HG03575 (cell line): ENCODE data around the gene RANBP3L.

Experiments used
- ATAC-seq: cut with Tn5 transposase; IDR thresholded peaks from one replicate; pipeline ENCODE4 v1.9.1; 2021; ENCODE audit not compliant: unreplicated experiment, insufficient number of reproducible peaks, low FRiP score; ENCODE audit errors: extremely low read depth

RANBP3L gene

GRCh38 chr5:36251218-36251617 is 50.5 kb downstream of the RANBP3L start:
- no peak for ATAC-seq

DNA sequence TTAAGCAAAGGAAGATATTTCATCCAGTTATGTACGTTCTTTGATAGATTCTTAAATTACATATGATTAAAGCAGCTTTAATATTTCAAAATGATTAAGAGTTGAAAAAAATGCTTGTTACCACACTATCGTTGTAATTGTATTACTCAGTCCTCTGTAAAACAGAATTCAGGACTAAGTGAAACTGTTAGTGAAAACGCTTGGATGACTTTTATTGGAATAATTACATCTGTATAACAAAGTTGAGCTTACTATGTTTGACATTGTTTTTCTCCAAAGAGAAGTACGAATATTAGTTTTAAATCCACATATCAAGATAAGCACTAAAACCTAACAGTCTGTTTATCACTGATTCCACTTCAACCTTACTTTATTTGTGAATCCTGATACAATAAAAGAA is 51.3 kb downstream of the RANBP3L start:
- no peak for ATAC-seq

DNA sequence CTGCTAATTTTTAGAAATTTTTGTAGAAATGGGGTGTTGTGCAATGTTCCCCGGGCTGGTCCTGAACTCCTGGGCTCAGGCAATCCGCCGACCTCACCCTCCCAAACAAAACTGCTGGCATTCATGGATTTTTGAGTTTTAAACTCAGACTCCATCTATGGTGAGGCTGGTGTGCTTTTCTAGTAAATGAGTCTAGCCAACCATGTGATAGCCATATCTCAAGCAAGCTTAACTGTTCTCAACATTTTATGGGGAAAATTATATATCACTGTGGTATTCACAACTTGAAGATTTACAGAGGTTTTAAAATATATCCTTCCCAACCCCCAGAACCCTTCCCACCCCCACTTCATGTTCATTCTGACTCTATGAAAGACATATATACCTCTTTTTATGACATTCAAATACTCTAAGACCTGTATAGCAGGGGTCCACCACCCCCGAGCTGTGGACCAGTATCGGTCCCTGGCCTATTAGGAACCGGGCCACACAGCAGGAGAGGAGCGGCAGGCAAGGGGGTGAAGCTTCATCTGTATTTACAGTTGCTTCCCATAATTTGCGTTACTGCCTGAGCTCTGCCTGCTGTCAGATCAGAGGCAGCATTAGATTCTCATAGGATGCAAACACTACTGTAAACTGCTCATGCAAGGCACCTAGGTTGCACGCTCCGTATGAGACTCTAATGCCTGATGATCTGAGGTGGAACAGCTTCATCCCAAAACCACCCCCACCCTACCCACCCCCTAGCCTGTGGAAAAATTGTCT is 55.5 kb downstream of the RANBP3L start:
- no peak for ATAC-seq

DNA sequence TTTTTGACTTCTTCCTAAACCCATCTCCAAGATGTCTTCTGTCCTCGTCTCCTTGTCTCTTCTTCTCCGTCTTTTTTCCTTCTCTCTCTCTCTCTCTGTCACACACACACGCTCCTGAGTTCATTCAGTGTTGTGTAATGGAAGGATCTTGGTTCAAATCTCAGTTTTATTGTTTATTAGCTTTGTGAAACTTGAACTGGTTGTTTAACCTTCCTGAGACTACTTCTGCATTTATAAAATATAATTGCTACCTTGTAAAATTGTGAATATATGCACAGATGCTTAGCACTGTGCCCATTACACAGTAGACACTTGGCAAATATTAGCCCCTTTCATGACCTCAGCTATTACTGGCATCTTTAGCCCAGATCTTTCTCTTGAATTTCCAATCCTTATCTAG is 57.6 kb downstream of the RANBP3L start:
- no peak for ATAC-seq

DNA sequence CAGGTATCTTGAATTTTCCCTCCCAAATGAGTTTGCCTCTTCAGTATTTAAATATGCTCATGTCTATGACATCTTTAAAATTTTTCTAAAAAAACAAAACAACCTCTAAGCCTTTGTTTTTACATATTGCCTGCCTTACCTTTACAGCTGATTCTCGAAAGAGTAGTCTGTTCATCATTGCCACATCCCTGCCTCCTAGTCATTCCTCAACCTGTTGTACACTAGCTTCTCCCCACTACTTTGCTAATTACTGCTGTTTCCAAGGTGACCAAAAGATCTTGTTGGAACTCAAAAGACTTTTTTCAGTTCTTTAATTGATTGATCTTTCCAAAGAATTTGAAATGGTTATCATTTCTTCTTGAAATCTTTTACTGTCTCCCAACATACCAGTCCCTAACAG is 58.0 kb downstream of the RANBP3L start:
- ATAC-seq = no peak

DNA sequence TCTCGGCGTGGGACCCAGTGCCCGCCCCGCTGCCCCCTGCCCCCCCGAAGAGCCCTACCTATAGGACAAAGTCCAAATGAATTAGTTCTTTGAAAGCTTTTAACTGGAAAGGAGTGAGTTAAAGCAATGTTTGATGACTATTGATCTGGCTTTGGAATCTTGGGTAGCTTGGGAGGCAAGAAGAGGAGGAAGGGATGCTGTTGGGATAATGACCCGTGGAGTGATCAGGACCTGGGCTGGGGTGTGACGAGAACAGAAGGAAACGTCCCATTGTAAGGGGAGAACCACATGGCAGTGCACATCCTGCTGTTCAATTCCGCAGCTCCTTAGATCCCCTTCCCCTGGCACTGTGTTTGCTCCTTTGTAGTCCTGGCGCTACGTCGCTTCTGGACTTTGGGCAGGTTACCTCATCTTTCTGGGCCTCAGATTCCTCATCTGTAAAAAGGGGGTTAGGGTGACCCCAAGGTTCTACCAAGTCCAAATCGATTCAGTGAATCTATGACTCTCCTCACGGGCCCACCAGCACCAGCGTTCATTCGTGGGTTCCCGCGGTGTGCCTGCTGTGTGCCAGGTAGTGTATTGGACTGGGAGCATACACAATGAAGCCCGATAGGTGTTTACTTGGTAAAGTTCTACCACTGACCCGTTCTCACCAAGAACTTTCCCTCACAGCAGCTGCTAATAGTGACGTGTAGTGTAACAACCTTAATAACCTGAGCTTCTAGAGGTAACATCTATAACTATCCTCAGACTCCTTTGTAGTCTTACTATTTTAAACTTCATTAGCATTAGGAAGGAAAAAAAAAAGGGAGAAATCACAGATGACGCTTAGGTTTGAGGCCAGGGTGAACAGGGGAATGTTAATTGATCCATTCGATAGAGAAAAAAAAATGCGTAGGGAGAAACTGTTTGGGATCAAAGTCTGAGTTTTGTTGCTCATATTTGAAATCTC is 58.9 kb downstream of the RANBP3L start:
- no peak for ATAC-seq

DNA sequence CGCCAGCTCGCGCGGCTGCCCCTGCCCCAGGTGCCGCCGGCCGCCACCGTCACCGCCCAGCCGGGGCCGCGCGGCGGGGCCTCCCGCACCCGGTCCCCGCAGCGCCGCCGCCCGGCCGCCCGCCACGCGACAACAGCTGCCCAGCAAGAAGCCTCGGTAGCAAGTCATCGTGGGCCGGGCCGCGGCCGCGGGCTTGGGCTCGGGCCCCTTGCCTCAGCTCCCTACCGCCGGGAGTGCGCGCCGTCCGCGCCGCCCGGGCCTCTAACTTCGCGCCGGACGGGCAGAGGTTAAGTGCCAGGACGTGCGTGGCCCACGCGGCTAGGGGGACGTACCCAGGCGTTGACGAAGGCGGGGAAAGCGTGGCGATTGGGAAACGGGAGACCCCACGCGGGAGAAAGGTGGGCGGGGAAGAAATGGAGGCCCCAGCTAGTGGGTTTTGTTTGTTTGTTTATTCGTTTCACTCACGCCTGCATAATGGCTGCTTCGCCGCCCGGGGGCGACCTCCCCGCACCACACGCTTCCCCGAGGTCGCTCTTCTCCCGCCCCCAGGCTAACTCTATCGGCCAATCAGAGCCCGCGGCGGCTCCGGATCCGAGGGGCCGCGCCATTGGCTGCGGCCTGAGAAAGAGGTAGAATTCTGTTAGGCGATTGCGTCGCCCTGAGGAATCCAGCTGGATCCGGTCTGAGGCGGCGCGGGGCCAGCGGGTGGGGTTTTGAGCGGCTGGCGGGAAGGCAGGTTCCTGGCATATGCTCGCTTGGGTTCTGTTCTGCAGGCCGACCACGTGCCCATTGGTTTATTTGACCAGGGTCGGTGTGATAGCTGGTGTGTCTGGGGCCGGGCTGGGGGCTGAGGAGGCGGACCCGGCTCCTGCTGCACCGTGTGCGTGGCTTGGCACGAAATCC is 59.8 kb downstream of the RANBP3L start, which contains the start of gene NADK2:
Gene NADK2 (minus strand): TSS at position 295 of the 903 bp plus-strand sequence. CDS start 127 bp downstream, at position 168.
- peak; percentile 74 for ATAC-seq

DNA sequence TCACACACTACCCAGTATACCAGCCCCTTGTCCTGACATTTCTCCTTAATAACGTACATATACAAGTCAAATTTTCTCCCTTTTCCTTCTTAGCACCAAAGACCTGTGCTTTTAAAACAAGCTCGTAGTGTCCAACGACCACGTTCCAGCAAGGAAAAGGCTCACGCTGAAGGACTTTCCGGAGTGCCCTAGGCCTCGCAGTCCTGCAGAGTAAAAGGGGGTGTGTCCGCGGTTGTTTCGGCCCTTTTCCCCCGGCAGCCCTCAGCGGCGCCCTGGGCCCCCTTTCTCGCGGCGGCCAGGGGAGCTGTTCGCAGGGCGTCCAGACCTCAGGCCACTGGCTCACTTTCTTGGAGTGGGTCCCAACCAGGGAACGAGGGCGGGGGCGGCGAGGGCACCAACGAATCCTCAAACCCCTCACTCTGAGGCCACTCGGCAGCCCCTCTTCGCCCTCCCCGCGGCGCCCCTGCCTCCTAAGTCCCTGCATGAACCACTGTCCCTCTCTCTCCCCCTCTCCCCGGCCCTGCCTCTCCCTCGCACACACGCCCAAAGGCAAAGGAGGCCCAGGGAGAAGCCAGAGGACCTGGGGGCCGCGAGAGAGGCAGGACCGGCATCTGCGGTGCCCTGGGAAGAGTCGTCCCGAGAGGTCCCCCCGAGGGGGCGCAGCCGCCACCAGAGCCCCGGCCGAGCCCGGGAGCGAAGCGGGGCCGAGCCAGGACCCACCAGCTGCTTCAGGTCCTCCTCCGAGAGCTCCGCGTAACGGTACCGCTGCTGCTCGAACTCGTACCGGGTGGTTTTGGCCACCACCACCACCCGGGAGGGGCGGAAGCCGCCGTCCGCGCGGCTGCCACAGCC is 60.7 kb downstream of the RANBP3L start:
- peak; percentile 10 for ATAC-seq

DNA sequence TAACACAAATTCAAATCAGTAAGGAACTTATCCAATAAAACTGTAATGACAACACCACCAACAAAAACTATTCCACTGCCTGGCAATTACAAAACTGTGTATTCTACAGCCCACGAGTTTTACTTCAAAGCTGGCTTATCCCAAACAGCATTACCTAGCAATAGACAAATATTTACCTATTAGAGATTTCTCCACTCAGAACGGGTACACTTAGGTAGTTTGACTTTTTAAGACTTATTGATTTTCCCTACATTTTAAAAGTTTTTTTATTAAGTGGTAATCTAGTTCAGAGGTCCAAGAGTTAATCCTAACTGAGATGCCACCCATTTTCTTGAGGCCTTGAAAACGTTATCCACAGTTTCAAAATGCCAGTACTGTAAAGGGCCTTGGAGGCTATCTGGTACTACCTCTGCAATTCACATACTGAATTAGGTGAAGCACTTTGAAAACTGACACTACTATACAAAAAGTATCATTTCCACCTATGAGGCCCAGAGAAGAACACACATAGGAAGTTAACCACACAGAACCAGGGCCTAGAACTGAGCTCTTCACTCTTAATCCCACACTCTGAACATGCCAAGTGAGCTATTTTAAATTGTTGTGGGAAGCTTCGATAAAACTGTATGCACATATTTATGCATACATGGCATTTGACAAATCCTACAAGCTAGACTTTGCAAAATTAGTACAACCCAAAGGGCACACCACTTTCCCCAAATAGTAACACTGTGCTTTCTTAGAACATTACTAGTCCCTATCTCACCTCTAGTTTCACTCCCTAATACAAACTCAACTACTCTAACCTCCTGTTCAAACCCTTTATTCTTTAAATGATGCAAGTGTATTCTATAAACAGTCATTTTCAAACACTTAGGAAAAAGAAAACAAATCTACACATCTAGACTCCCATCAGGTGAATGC is 62.1 kb downstream of the RANBP3L start:
- no peak for ATAC-seq

DNA sequence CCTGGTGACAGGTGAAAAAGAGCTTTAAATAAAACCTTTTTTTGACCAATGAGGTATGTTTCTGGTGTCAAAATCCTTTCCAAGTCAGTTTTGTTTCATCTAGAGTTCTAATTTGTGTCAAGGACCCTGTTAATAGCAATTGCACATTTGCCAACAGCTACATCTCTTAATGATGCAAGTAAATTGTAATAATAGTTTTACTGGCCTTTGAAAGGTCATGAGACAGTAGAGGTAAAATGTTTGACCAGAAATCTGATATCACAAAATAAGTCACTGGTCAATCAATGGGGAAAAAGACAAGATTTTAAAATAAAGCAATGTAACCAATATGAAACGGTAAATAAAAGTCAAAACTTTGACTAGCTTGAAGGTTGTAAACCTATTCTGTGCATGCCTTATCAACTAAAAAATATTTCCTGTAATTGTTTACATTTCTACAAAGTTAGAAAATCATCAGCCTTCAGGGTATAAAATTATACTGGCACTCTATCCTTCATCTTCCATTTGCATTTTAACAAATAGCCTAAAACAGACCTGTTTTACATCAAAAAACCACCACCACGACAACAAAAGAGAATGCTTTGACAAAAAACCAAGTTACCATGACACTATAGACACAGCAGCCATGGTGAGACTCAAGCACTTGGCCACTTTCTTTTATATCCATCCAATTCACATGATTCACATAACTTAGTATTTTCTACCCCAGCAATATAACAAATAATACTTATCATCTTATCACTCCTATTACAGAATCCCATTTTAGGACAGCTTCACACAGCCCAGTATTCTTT is 63.0 kb downstream of the RANBP3L start:
- ATAC-seq = no peak

- no peak for ATAC-seq
These were observed 64.0 kb downstream of the RANBP3L start for GRCh38 chr5:36237751-36238150.

- no peak for ATAC-seq
These were observed 64.9 kb downstream of the RANBP3L start for GRCh38 chr5:36236801-36237200.

DNA sequence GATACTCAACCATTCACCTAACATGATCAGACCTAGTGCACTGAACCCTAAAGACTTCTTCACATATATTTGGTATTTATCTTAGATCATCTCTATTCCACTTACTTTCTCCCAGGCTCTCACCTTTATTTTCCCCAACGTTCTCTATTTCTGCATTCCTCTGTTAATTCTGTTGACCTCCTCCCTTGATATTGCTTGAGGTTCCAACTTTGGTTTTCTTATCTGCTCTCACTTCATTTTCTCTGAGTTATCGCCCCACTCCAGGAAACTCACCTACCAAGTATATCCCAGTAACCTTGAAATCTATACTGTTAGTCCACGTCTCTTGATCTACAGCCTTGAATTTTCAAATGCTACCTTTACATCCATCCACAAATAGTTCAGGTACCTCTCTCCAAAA is 69.2 kb downstream of the RANBP3L start:
- no peak for ATAC-seq

GRCh38 chr5:36230151-36230790 is 71.4 kb downstream of the RANBP3L start:
- no peak for ATAC-seq

DNA sequence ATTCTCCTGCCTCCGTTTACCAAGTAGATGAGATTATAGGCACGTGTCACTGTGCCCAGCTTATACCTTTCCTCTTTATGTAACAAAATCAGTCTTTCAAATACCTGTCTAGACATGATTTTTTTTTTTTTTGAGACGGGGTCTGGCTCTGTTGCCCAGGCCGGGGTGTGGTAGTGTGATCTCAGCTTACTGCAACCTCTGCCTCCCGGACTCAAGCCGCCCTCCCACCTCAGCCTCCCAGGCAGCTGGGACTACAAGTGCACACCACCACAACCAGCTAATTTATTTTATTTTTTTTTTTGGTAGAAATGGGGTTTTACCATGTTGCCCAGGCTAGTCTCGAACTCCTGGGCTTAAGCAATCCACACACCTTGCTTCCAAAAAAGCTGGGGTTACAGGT is 73.2 kb downstream of the RANBP3L start:
- ATAC-seq = no peak

DNA sequence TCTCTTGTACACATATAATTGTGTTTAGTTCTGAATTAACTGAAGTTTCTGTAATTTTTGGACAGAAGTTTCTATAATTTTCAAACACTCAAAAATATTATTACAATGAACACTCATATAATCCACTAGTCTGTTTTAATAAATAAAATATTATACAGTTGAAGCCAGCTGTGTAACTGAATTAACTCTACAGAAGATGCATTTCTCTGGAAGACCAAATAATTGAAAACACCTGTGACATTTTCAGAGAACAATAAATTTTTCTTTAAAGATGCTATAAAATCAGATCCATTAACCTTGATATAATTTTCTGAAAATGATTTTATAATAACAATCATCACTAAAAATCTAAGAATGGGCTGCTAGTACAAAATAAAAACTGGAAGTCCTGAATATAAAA is 74.7 kb downstream of the RANBP3L start:
- no peak for ATAC-seq
